GM19193 (cell line): ENCODE measurements around the gene CRYAA.

Experiments
- POLR2A ChIP-seq: IDR thresholded peaks from 4 replicates; pipeline ENCODE4 v1.6.1; 2011; ENCODE audit not compliant: insufficient read depth, insufficient read length; ENCODE audit errors: extremely low read depth

CRYAA gene

DNA sequence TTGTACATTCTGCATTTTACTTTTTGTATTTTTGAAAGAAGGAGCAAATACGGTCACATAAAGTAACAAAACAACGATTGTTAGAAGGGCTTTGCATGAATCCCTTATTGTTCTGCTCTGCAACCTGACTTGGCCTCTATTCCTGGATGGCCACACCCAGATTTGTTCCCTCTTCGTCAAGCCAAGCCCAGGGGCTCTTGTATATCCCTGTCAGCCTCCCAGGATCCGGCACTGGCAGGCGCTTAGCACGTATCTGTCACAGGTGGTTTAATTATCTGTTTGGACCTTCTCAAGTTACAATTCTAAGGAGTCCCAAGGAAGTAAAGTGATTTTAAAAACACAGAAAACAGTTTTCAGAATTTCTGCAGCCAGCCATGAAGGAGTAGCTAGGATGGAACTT, 28.0 kb downstream of the CRYAA start:
- no peak for TF ChIP-seq POLR2A

DNA sequence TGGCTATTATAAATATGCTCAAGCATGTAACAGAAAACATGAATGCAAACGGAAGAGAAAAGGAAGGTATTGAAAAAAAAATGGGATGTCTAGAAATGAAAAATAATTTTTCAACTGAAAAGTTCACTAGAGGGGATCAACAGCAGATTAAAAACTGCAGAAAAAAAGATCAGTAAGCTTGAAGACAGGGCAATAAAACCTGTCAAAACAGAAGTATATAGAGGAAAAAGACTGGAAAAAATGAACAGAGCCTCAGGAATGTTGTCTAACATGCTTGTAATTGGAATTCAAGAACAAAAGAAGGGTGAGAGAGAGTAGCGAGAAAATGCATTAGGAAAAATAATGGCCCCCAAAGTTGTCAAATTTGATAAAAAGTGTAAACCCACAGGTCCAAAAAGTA, 29.6 kb downstream of the CRYAA start:
- no peak for TF ChIP-seq POLR2A

DNA sequence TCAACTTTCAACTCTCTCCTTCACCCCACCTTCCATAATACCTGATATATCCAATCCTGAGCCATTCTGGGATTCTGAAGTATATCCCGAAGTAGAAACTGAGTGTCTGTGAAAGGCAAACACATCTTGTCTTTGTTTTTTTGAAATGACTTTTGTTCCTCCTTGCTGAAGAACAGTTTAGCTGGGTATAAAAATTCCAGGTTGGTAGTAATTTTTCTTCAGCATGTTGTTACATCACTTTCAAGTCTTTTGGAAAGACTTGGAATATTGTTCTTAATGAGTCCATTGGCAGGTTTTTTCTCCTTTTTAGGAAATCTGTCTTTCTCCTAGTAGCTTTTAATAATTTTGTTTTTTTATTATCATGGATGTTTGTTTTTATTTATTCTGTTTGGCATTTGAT, 32.7 kb downstream of the CRYAA start:
- TF ChIP-seq POLR2A: no peak

DNA sequence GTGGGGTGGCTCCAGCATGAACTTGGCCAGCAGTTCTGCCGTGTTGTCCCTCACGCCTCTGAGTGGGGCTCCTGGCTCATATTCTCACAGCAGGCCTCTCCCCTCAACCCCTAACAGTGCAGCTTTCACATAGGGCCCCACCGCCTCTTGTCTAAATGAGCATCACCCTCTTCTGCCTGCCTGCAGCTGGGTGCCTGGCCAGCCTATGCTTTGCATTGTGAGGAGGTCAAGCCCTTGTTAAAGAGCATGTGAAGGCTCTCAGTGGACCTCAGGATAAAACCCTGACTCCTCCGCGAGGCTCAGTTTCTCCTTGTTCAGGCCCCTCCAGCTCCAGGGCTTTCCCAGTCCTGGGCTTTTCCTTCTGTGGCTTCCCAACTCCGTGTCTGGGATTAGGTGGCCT, 34.8 kb downstream of the CRYAA start:
- TF ChIP-seq POLR2A: no peak

DNA sequence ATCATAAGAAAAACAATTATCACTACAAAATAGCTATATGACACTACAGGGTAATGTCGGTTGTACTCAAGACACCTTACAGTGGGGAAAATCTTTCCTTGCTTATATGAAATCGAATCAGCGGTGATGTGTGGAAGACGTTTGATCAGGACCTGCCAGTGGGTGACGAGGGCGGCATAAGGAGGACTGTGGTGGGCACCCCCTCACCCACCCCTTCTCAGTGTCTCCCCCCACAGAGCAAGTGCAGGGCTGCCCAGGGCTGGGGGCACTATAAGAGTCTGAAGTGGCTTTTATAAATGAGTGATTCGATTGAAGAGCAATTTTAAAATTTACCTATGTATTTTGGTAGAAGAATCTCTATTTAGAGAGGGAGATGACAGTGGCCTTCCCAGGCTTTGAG, 35.8 kb downstream of the CRYAA start:
- no peak for TF ChIP-seq POLR2A

DNA sequence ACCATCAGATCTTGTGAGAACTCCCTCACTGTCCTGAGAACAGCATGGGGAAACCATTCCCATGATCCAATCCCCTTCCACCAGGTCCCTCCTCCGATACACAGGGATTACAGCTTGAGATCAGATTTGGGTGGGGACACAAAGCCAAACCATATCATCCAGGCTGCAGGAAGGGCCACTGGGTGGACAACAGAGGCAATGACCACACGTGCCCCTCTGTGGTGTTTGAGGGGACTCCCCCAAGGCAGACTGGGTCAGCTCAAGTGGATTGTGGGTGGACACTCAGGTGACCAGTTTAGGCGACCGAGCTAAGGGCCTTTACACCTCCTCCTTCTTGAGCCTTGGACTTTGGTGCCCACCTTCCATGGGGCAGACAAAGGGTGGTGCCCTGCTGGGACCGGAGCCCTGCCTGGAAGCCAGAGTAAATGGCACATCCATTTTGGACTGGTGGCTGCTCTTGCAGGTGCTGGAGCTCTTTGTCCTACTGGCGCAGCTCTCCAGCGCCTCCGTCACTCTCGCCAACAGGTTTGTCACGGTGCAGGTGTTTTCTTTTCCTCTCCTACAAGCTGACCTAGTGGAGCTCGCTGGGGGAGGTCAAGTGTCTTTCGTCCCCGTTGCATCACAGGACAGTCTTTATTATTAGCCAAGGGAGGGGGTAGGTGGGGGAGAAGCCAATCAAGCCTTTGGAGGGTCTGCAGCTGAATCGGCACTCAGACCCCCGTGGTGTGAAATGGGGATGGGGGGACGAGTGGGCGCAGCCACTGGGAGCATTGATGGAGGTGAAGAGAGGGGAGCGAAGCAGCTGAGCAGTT, 37.6 kb downstream of the CRYAA start:
- TF ChIP-seq POLR2A: no peak

DNA sequence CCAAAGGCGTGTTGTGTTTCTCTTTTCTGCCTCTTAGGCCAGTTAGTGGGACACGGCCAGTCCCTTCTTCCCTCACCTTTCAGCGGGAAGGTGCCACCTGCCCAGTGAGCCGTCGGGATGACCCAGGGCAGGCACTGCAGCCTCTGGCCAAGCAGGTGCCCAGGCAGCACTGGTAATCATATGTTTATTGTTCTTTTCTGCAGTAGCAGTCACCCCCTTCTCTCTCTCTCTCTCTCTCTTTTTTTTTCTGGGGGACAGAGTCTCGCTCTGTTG, 38.2 kb downstream of the CRYAA start:
- TF ChIP-seq POLR2A: no peak

DNA sequence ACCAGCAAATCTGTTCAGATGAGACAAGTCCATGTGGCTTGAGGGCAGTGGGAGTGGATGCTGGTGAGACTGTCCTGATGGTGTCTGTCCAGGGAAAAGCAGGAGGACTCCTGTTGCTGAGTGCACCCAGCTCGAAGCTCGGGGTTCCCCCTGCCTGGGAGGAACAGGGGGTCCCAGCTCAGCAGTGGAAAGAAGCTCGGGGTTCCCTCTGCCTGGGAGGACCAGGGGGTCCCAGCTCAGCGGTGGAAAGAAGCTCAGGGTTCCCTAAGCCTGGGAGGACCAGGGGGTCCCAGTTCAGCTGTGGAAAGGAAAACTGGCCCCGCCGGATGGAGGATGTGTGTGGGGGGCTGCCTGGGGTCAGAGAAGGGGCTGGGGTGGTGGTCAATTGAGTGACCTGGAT, 39.1 kb downstream of the CRYAA start:
- TF ChIP-seq POLR2A: no peak

DNA sequence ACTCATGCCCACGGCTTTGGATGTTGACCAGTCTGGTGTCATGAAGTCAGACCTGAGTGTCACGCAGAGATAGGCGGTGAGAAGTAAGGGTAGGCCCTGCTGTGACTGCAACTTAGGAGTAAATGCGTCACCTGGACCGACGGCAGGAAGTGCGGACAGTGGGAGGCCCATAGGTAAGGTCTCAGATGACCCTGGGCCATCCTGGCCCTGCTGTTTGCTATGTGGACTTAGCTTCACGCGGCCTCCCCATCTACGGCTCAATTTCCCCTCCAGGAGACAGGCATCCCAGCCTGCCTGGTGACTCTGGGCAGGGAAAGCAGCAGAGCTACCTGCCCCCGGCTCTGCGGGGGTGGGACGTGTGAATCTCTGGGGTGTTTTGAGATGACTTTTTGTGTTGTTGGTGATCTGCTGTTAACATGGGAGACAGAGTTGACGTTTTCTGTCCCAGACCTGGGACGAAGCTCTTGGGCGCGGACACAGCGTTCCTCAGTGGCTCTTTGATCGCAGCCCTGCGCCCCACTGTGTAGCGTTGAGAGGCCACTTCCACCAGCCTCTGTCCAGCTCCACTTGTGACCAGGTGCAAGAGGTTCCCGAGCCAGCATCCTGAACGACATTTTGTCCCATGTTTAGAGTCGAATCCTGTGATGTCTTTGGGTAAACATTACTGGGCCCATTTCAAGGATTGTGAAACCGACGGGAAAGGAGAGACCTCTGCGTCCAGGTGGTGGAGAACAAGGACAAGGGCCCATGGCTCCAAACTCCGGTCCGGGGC, 39.9 kb downstream of the CRYAA start:
- TF ChIP-seq POLR2A: no peak

DNA sequence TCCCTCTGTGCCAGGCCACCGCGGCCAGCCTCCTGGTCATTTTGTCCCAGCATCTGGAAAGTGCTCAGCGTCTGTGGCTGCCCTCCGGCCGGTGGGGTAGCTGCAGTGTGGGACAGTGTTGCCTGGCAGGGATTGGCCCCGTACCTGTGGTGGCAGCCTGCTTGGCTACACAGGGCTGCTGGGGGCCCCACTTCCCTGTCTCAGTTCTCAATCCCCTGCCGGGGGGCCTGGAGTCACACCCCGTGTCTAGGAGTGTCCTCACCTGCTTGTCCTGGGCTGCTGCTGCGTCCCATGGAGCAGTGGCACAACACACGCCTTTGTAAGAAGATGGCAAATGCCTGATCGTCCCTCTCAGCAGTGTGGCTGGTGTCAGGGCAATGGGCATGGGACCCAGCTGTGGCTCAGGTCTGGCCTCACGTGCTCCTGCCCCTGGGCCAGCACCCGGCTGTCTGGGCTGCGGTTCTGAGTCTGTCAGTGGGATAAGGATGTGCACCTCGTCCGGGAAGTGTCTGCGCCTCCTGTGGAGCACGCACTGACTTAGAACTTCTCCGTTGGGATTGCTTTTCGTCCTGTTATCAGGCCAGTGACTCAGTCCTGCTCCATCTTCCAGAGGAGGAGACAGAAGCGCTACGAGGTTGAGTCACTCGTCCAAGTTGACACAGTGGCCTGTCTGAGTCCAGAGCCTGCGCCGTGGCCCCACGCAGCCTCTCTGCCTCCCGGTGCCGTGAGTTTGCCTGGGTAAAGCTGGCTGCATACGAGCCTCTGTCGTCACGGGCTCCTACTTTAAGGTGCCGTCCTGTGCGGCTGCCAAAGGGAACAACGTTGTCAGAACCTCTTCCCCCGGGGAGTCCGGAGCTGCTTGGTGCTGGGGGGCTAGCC, 41.0 kb downstream of the CRYAA start:
- TF ChIP-seq POLR2A: no peak

DNA sequence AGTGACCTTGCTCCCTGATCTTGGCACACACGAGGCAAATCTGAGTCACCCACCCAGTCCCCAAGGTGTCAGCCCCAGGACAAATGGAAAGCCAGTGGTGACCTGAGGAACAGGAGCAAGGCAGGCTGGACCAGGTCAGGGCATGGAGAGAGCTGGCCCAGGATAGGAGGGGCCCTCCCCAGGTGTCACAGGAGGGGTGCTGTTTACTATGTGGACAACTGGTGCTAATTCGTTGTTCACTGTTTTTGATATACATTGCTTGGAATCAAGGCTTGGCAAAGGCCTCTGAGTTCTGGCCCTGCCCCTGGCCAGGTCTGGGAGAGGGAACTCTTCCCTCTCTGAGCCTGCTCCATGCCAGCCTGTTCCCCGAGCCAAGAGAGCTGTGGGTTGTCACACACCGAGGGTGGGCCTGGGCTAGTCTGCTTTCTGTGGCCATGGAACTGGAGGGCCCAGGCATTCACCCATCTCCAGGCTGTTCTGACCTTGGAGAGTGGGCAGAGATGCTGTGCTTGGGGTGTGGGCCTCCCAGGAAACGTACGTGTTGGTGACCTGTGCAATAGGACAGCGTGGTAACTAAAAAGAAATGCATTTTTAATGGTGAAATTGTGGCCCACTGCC, 41.8 kb downstream of the CRYAA start:
- TF ChIP-seq POLR2A: no peak

DNA sequence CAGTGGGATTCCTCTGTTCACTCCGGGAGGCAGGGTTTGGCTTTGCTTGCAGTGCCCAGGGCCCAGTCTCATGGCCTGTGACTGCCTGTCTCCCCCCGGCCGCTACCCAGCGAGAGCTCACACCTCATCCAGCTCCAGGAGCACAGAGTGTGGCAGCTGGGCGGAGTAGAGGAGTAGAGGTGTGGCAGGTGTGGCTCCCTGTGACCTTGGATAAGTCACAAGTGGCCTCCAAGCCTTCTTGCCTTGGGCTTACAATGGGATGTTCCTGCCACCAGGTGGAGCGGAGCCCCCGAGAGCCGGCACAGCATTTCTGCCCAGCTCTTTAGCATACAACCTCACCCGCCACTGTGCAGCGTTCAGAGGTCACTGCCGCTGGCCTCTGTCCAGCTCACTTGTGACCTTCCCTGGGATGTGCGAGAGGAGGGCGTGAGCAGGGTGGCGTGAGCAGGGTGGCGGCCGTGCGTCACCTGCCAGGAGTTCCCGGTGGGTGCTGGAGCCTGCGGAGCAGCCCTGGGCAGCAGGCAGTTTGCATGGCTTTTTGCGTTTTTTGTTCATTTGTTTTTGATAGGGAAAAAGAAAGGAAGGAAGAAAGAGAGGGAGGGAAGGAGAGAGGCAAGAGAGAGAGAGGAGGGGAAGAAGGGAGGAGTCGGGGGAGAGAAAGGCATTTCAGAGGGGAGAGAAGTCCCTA, 42.4 kb downstream of the CRYAA start:
- TF ChIP-seq POLR2A: no peak

DNA sequence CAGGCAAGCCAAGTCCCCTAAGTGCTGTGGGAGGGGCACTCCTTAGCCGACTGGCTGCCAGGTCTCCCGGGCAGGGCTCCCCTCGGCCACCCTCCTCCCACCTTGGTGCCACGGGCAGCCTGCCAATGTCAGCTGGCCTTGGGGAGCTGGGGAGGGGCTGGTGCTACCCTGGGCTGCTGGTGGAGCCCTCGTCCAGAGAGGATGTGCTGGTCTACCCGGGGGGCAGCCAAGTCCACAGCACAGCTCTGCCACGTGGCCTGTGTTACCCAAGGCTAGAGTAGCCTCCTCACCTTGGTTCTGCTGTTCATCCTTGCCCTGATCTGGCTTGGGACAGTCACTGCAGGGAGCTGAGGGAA, 42.9 kb downstream of the CRYAA start:
- TF ChIP-seq POLR2A: no peak
